Activated naive CD4-positive, alpha-beta T cell treated with anti-CD3 and anti-CD28 coated beads for 36 hours (primary cell): Measurements from ENCODE around the gene DOCK4. TPM values are rescaled to one million over a fixed set of nuclear protein-coding genes. Genes with fewer than 3 reads are reported as not detected.

Source experiments
- CTCF ChIA-PET: fragments of 350-600 bp; sonication (Branson Sonifier 250); formaldehyde crosslinking; loops from one replicate; lab custom pipeline; 2021; ENCODE audit warnings: antibody characterized with exemption; lab: Charles Lee
- DNase-seq: peaks from one replicate; pipeline ENCODE4 v3.0.0-alpha.2; 2020
- H3K27ac Mint-ChIP-seq: one replicate; pipeline ENCODE4 v1.8.0; 2021; ENCODE audit warnings: mild to moderate bottlenecking, mixed read lengths
- H3K27me3 Mint-ChIP-seq: one replicate; pipeline ENCODE4 v1.8.0; 2021; ENCODE audit warnings: low read depth, mixed read lengths
- H3K36me3 Mint-ChIP-seq: one replicate; pipeline ENCODE4 v1.8.0; 2021; ENCODE audit warnings: low read depth, mixed read lengths
- H3K4me1 Mint-ChIP-seq: one replicate; pipeline ENCODE4 v1.8.0; 2021; ENCODE audit warnings: low read depth, mixed read lengths
- H3K4me3 Mint-ChIP-seq: one replicate; pipeline ENCODE4 v1.8.0; 2021; ENCODE audit warnings: mild to moderate bottlenecking, moderate library complexity, mixed read lengths
- H3K9me3 Mint-ChIP-seq: one replicate; pipeline ENCODE4 v1.8.0; 2021; ENCODE audit warnings: mixed read lengths
- intact Hi-C: fragments of 100-400 bp; cut with micrococcal nuclease; formaldehyde crosslinking; loops from one replicate; pipeline ENCODE4 v1.15.1; 2023
- total RNA-seq, 2 experiments: library from RNA; stranded (reverse); gene quantifications; one replicate each; pipeline ENCODE4 v1.2.3, GENCODE V29; 2021

Gene DOCK4
- total RNA-seq, 2 experiments from 2014 or later = 0.43 to 0.62 TPM

DNA sequence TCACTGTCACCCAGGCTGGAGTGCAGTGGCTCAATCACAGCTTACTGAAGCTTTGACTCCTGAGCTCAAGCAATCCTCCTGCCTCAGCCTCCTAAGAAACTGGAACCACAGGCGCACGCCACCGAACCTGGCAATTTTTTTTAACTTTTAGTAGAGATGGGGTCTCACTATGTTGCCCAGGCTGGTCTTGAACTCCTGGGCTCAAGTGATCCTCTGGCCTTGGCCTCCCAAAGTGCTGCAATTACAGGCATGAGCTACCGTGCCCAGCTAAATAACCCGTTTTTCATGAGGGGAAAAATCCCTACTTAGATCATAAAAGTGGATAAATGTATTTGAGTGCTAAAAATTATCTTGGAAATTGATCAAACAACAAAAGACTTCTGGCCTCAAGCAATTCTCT, 443.4 kb downstream of the DOCK4 start:
- Mint-ChIP-seq H3K4me3 (no peak overlapping the region), H3K27me3 (no peaks in the 10 kb centered on the region), H3K9me3 (no peaks in the 10 kb centered on the region), H3K27ac (no peak overlapping the region), H3K36me3 (no peaks in the 10 kb centered on the region), H3K4me1 (no peaks in the 10 kb centered on the region)
- no peak for DNase-seq
- CTCF ChIA-PET = interaction anchor here (0.6 to 1.2 kb wide), 4 partner anchors 9 to 602 kb away, joined by 3 to 10 read pairs (median 3); no protein-coding TSS in a partner anchor
- intact Hi-C loops = loop anchor here (1.0 kb wide), 2 partner anchors 93 to 653 kb away; no protein-coding TSS in a partner anchor

DNA sequence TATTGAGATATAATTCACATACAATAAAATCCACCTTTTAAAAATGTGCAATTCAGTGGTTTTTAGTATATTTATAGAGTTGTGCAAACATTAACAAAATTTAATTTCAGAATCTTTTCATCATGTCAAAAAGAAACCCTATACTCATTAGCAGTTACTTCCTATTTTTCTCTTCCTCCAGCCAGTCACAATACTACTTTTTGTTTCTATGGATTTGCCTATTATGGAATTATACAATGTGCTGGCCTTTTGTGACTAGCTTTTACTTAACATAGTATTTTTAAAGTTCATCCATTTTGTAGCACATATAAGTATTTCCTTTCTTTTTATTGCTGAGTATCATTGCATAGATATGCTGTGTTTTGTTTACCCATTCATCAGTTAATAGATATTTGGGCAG, 444.0 kb downstream of the DOCK4 start:
- no peaks in the 10 kb centered on the region for H3K4me1 Mint-ChIP-seq
- H3K27me3 Mint-ChIP-seq = no peaks in the 10 kb centered on the region
- no peak overlapping the region for H3K27ac Mint-ChIP-seq
- no peaks in the 10 kb centered on the region for H3K9me3 Mint-ChIP-seq
- CTCF ChIA-PET = interaction anchor here (0.6 to 1.2 kb wide), 3 partner anchors 9 to 602 kb away, joined by 3 to 10 read pairs (median 3); no protein-coding TSS in a partner anchor
- intact Hi-C loops = no loop called here
- no peak for DNase-seq
- no peak overlapping the region for H3K4me3 Mint-ChIP-seq
- H3K36me3 Mint-ChIP-seq = no peaks in the 10 kb centered on the region

GRCh38 chr7:111760043-111760442, 446.2 kb downstream of the DOCK4 start:
- Mint-ChIP-seq H3K9me3 (no peaks in the 10 kb centered on the region), H3K4me3 (no peak overlapping the region), H3K27me3 (no peaks in the 10 kb centered on the region), H3K4me1 (no peaks in the 10 kb centered on the region), H3K27ac (no peak overlapping the region), H3K36me3 (no peaks in the 10 kb centered on the region)
- intact Hi-C loops = no loop called here
- CTCF ChIA-PET = interaction anchor here (0.8 to 1.6 kb wide), 3 partner anchors 7 to 95 kb away, joined by 3 to 4 read pairs (median 4); no protein-coding TSS in a partner anchor
- DNase-seq = no peak

DNA sequence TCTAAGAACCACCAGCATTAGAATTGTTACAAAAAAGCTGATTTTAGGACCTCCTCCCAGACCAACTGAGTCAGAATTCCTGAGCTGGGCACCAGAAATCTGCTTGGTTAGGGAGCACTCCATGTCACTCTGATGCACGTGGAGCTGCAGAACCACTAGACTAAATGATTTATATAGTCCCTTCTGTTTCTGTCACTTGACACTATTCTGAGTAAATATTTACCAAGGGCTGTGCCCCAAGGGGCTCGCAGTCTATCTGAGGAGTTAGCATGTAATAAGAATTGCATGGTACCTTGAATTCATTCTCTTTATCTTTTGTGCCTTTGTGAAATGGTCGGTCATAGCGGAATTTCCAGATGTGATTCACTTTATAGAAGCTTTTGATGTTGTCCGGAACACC, 447.9 kb downstream of the DOCK4 start:
- DNase-seq = no peak
- CTCF ChIA-PET = no interaction called here
- no peaks in the 10 kb centered on the region for H3K36me3 Mint-ChIP-seq
- H3K4me3 Mint-ChIP-seq = no peak overlapping the region
- H3K9me3 Mint-ChIP-seq = no peaks in the 10 kb centered on the region
- no peaks in the 10 kb centered on the region for H3K4me1 Mint-ChIP-seq
- intact Hi-C loops = loop anchor here (10.0 kb wide), 1 partner anchor 1136 kb away; no protein-coding TSS in a partner anchor
- no peaks in the 10 kb centered on the region for H3K27me3 Mint-ChIP-seq
- H3K27ac Mint-ChIP-seq = no peak overlapping the region

DNA sequence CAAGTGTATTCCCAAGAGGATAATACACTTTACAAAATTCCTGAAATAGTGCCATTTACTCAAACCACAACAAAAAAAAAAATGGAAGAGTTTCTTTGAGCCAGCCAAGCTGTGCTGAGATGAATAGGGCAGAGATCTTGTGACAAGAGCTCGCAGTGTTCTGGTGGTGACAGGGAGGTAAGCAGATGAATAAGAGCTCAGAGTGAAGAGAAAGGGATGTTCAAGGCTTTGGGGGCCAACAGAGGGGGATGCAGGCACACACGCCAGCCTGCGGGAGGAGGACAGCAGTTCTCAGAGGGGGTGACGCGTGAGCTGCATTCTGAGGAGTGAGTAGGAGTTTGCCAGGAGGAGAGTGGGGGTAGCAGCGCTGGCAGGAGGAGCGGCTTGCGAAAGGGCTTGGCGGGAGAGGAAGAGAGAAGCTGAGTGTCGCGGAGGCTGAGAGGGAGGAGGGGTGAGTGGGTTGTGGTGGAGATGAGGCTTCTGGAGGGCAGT, 449.5 kb downstream of the DOCK4 start:
- intact Hi-C loops = loop anchor here (10.0 kb wide), 1 partner anchor 1138 kb away; no protein-coding TSS in a partner anchor
- H3K9me3 Mint-ChIP-seq = no peaks in the 10 kb centered on the region
- H3K27ac Mint-ChIP-seq = no peak overlapping the region
- no peak for DNase-seq
- no peaks in the 10 kb centered on the region for H3K4me1 Mint-ChIP-seq
- CTCF ChIA-PET = interaction anchor here (0.7 to 1.4 kb wide), 4 partner anchors 15 to 740 kb away, joined by 3 to 4 read pairs (median 3); no protein-coding TSS in a partner anchor
- H3K4me3 Mint-ChIP-seq = no peak overlapping the region
- no peaks in the 10 kb centered on the region for H3K27me3 Mint-ChIP-seq
- H3K36me3 Mint-ChIP-seq = no peaks in the 10 kb centered on the region

GRCh38 chr7:111755383-111755782, 450.8 kb downstream of the DOCK4 start:
- no peak overlapping the region for H3K4me3 Mint-ChIP-seq
- intact Hi-C loops = loop anchor here (10.0 kb wide), 1 partner anchor 1139 kb away; no protein-coding TSS in a partner anchor
- CTCF ChIA-PET = interaction anchor here (0.8 to 1.5 kb wide), 3 partner anchors 624 to 741 kb away, joined by 3 to 10 read pairs (median 3); no protein-coding TSS in a partner anchor
- H3K27me3 Mint-ChIP-seq = no peaks in the 10 kb centered on the region
- H3K4me1 Mint-ChIP-seq = no peaks in the 10 kb centered on the region
- no peaks in the 10 kb centered on the region for H3K9me3 Mint-ChIP-seq
- no peak overlapping the region for H3K27ac Mint-ChIP-seq
- no peak for DNase-seq
- H3K36me3 Mint-ChIP-seq = no peaks in the 10 kb centered on the region

DNA sequence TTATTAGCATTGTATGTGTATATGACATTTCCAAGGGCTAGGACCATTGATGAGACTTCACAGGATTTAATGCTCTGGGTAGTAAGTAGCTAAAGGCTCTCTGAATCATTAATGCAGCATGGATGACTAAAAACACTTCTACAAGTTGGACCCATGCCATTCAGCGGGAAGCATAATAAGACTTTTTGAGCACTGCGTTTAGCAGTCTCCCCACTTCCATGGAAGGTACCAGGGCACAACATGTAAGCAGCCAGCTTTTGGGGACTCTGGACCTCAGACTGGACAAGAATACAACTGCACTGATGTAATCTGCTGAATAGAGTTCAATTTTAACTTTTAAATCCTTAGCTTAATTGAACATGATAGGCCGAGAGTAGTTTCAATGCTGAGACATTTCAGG, 452.2 kb downstream of the DOCK4 start:
- CTCF ChIA-PET = interaction anchor here (1.1 to 3.2 kb wide), 6 partner anchors 8 to 742 kb away, joined by 3 to 18 read pairs (median 6); no protein-coding TSS in a partner anchor
- no peak overlapping the region for H3K27ac Mint-ChIP-seq
- H3K9me3 Mint-ChIP-seq = no peaks in the 10 kb centered on the region
- no peak overlapping the region for H3K4me3 Mint-ChIP-seq
- H3K27me3 Mint-ChIP-seq = no peaks in the 10 kb centered on the region
- DNase-seq = no peak
- H3K4me1 Mint-ChIP-seq = no peaks in the 10 kb centered on the region
- intact Hi-C loops = loop anchor here (10.0 kb wide), 1 partner anchor 1141 kb away; no protein-coding TSS in a partner anchor
- no peaks in the 10 kb centered on the region for H3K36me3 Mint-ChIP-seq

- Mint-ChIP-seq H3K9me3 (no peaks in the 10 kb centered on the region), H3K4me3 (no peak overlapping the region), H3K4me1 (no peaks in the 10 kb centered on the region), H3K27ac (no peak overlapping the region), H3K36me3 (no peaks in the 10 kb centered on the region), H3K27me3 (no peaks in the 10 kb centered on the region)
- intact Hi-C loops = loop anchor here (1.0 to 10.0 kb wide), 4 partner anchors 103 to 1143 kb away; no protein-coding TSS in a partner anchor
- CTCF ChIA-PET = interaction anchor here (0.6 to 3.2 kb wide), 11 partner anchors 9 to 1403 kb away, joined by 3 to 18 read pairs (median 4); no protein-coding TSS in a partner anchor
- peak; percentile 82 for DNase-seq
These were observed 454.1 kb downstream of the DOCK4 start for GRCh38 chr7:111752022-111752582.

DNA sequence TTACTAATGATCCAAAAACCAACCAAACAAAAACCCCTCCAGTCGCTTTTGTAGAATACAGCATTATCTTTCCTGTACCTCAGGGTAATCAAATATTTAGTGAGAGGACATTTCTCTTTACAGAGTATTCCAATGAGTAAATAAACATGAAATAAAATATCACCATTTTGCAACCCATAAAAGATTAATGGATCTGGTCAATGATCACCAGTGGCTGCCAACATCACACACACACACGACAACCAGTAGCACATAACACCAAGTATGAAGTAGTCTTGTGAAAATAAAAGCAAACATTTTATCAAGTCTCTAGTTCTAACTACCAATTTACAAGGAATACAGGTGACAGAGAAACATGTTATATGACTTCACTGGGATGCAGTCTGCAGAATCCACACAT, 455.3 kb downstream of the DOCK4 start:
- intact Hi-C loops = loop anchor here (10.0 kb wide), 1 partner anchor 1144 kb away; no protein-coding TSS in a partner anchor
- no peaks in the 10 kb centered on the region for H3K27me3 Mint-ChIP-seq
- CTCF ChIA-PET = interaction anchor here (0.6 kb wide), 3 partner anchors 11 to 385 kb away, joined by 3 to 4 read pairs (median 3); no protein-coding TSS in a partner anchor
- no peaks in the 10 kb centered on the region for H3K9me3 Mint-ChIP-seq
- no peaks in the 10 kb centered on the region for H3K36me3 Mint-ChIP-seq
- DNase-seq = no peak
- H3K4me3 Mint-ChIP-seq = no peak overlapping the region
- no peak overlapping the region for H3K27ac Mint-ChIP-seq
- no peaks in the 10 kb centered on the region for H3K4me1 Mint-ChIP-seq

- Mint-ChIP-seq H3K27me3 (no peaks in the 10 kb centered on the region), H3K4me1 (no peaks in the 10 kb centered on the region), H3K9me3 (no peaks in the 10 kb centered on the region), H3K36me3 (no peaks in the 10 kb centered on the region), H3K27ac (no peak overlapping the region), H3K4me3 (no peak overlapping the region)
- intact Hi-C loops = loop anchor here (10.0 kb wide), 1 partner anchor 1145 kb away; no protein-coding TSS in a partner anchor
- no peak for DNase-seq
- CTCF ChIA-PET = interaction anchor here (0.6 kb wide), 1 partner anchor 385 kb away, joined by 3 read pairs; no protein-coding TSS in a partner anchor
These were observed 456.0 kb downstream of the DOCK4 start for GRCh38 chr7:111750228-111750627.

DNA sequence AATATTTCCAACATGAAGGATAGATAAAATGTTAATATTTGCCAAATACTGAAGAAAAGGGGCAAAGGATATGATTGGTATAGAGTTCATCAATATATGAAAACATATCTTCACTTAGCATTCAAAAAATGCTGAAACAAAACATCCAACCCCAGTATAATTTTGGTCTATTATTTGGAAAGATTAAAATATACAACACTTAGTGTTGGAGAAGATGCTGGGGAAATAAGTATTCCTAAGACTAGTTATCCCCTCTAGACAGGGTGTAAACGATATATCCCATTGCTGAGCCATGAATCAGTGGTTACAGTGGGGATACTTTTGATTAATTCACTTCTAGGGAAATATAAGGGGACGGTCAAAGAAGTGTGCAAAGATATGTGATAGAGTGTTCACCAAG, 456.6 kb downstream of the DOCK4 start:
- CTCF ChIA-PET = no interaction called here
- intact Hi-C loops = loop anchor here (10.0 kb wide), 1 partner anchor 1145 kb away; no protein-coding TSS in a partner anchor
- Mint-ChIP-seq H3K4me3 (no peak overlapping the region), H3K36me3 (no peaks in the 10 kb centered on the region), H3K27me3 (no peaks in the 10 kb centered on the region), H3K27ac (no peak overlapping the region), H3K4me1 (no peaks in the 10 kb centered on the region), H3K9me3 (no peaks in the 10 kb centered on the region)
- DNase-seq = no peak

GRCh38 chr7:111747718-111748117, 458.5 kb downstream of the DOCK4 start:
- DNase-seq = no peak
- Mint-ChIP-seq H3K27me3 (no peaks in the 10 kb centered on the region), H3K9me3 (no peaks in the 10 kb centered on the region), H3K4me3 (no peak overlapping the region), H3K4me1 (no peaks in the 10 kb centered on the region), H3K27ac (no peak overlapping the region), H3K36me3 (no peaks in the 10 kb centered on the region)
- intact Hi-C loops = no loop called here
- CTCF ChIA-PET = no interaction called here
